Thyroid gland (tissue), 4 donors: ENCODE data around the gene MARCKSL1. TPM values are rescaled to one million over a fixed set of nuclear protein-coding genes. Genes with fewer than 3 reads are reported as not detected.

ENCODE experiments used
- DNase-seq, 2 donors: peaks; one replicate each; pipeline ENCODE4 v3.0.0-alpha.2; 2019
- H3K27ac ChIP-seq, 3 donors: fragments of 200-600 bp; sonication (generic); 1 replicate in 2 of 3; 2 replicates in 1 of 3; pipeline ENCODE4 v1.5.1; 2016 to 2019; ENCODE audit warnings: mild to moderate bottlenecking in 1 of 3, moderate library complexity in 1 of 3
- H3K27me3 ChIP-seq: fragments of 200-600 bp; sonication (generic); one replicate; pipeline ENCODE4 v1.5.1; 2019
- H3K36me3 ChIP-seq, 2 donors: fragments of 200-600 bp; sonication (generic); one replicate each; pipeline ENCODE4 v1.5.1; 2016 to 2019
- H3K4me1 ChIP-seq, 2 donors: fragments of 200-600 bp; sonication (generic); one replicate each; pipeline ENCODE4 v1.5.1; 2017 to 2019
- H3K4me3 ChIP-seq, 3 donors: fragments of 200-600 bp; sonication (generic); replicated peaks in 1 of 3; 1 replicate in 2 of 3; 2 replicates in 1 of 3; pipeline ENCODE4 v1.5.1; 2016; ENCODE audit warnings: mild to moderate bottlenecking in 1 of 3
- H3K9me3 ChIP-seq: fragments of 200-600 bp; sonication (generic); one replicate; pipeline ENCODE4 v1.5.1; 2017
- CTCF ChIP-seq, 6 experiments: fragments of 200-600 bp in 3 of 6; fragments of 450-650 bp in 3 of 6; sonication (generic) in 3 of 6; IDR thresholded peaks; one replicate each; pipeline ENCODE4 v1.5.1; 2016 to 2019; ENCODE audit warnings: antibody characterized with exemption in 6 of 6, mild to moderate bottlenecking in 2 of 6, inconsistent platforms in 1 of 6, moderate library complexity in 1 of 6
- POLR2A ChIP-seq, 2 donors: fragments of 450-650 bp; IDR thresholded peaks; one replicate each; pipeline ENCODE4 v1.6.1; 2017; ENCODE audit warnings: antibody characterized with exemption in 2 of 2, mild to moderate bottlenecking in 2 of 2, moderate library complexity in 1 of 2
- WGBS, 2 donors: methylation state at CpG; one replicate each; pipeline ENCODE4 v1.1.5; 2017; 5-methylcytosine and 5-hydroxymethylcytosine counted together
- intact Hi-C: fragments of 100-400 bp; cut with DNase I; formaldehyde crosslinking; loops from one replicate; pipeline ENCODE4 v1.15.1; 2023
- total RNA-seq, 4 donors: library from RNA; depleted of rRNA; stranded (reverse); fragments of >200 nt; gene quantifications; one replicate each; pipeline ENCODE4 v1.2.3, GENCODE V29; 2016

MARCKSL1 gene
- total RNA-seq, 4 donors from 2014 or later: 62.1 to 97.3 (median 70.6) TPM

- 71 to 80% methylated on average over 12 of the region's 12 CpGs for WGBS, 2 donors
- TF ChIP-seq CTCF (IDR thresholded peaks at IDR 0.05) (no peak), POLR2A (IDR thresholded peaks at IDR 0.05) (no peak)
- Histone ChIP-seq H3K36me3 (peaks cover 24 to 25% of the 10 kb centered on the region in 2 donors), H3K4me3 (no peak overlapping the region), H3K27ac (peak overlapping the region in 2 of 3 donors; percentile 46 to 87), H3K27me3 (no peaks in the 10 kb centered on the region), H3K9me3 (no peaks in the 10 kb centered on the region), H3K4me1 (peaks cover 45 to 49% of the 10 kb centered on the region in 2 donors)
- DNase-seq: no peak
- intact Hi-C loops: loop anchor here (10.0 kb wide), 1 partner anchor 96 kb away; no protein-coding TSS in a partner anchor
Observed at GRCh38 chr1:32330558-32331151, 5.4 kb downstream of the MARCKSL1 start.

- 93 to 94% methylated on average over 4 of the region's 4 CpGs for WGBS, 2 donors
- no peak for TF ChIP-seq CTCF (IDR thresholded peaks at IDR 0.05)
- TF ChIP-seq POLR2A (IDR thresholded peaks at IDR 0.05): no peak
- intact Hi-C loops: loop anchor here (10.0 kb wide), 1 partner anchor 95 kb away; no protein-coding TSS in a partner anchor
Observed at GRCh38 chr1:32329931-32330466, 6.0 kb downstream of the MARCKSL1 start.

GRCh38 chr1:32327204-32327603 lies 8.8 kb downstream of the MARCKSL1 start:
- Histone ChIP-seq H3K4me1 (peaks cover 18 to 22% of the 10 kb centered on the region in 2 donors), H3K9me3 (no peaks in the 10 kb centered on the region), H3K27ac (no peak overlapping the region), H3K4me3 (no peak overlapping the region), H3K36me3 (peaks cover 31 to 32% of the 10 kb centered on the region in 2 donors), H3K27me3 (no peaks in the 10 kb centered on the region)
- intact Hi-C loops: no loop called here
- TF ChIP-seq POLR2A (IDR thresholded peaks at IDR 0.05): no peak
- no peak for TF ChIP-seq CTCF (IDR thresholded peaks at IDR 0.05)
- DNase-seq: no peak
- WGBS, 2 donors: 96% methylated on average over 9 to 11 of the region's 11 CpGs

More at GRCh38 chr1:32329931-32330466, 6.0 kb downstream of the MARCKSL1 start:
- peak overlapping the region in 2 of 3 donors; percentile 46 to 87 for H3K27ac ChIP-seq
- H3K4me1 ChIP-seq: peaks cover 44 to 49% of the 10 kb centered on the region in 2 donors
- no peaks in the 10 kb centered on the region for H3K27me3 ChIP-seq
- no peak for DNase-seq
- peaks cover 25 to 27% of the 10 kb centered on the region in 2 donors for H3K36me3 ChIP-seq
- no peaks in the 10 kb centered on the region for H3K9me3 ChIP-seq
- no peak overlapping the region for H3K4me3 ChIP-seq

- Histone ChIP-seq H3K27ac (no peak overlapping the region), H3K9me3 (no peaks in the 10 kb centered on the region), H3K36me3 (peaks cover 7 to 11% of the 10 kb centered on the region in 2 donors), H3K4me3 (no peak overlapping the region), H3K4me1 (no peaks in the 10 kb centered on the region), H3K27me3 (no peaks in the 10 kb centered on the region)
- no peak for TF ChIP-seq CTCF (IDR thresholded peaks at IDR 0.05)
- TF ChIP-seq POLR2A (IDR thresholded peaks at IDR 0.05): no peak
- intact Hi-C loops: no loop called here
- no peak for DNase-seq
- WGBS, 2 donors: 68 to 76% methylated on average over 5 of the region's 5 CpGs
Observed at GRCh38 chr1:32321712-32322291, 14.2 kb downstream of the MARCKSL1 start.
